Ishikawa (cell line): Measurements from ENCODE around the gene HADHA.

ENCODE experiments used
- CEBPB ChIP-seq: IDR thresholded peaks from 2 replicates; pipeline ENCODE4 v1.6.1; 2012
- CREB1 ChIP-seq: IDR thresholded peaks from 2 replicates; pipeline ENCODE4 v1.6.1; 2012; ENCODE audit warnings: low read depth
- EGR1 ChIP-seq: IDR thresholded peaks from 2 replicates; pipeline ENCODE4 v1.6.1; 2012
- EP300 ChIP-seq: IDR thresholded peaks from 2 replicates; pipeline ENCODE4 v1.6.1; 2012; ENCODE audit warnings: borderline replicate concordance
- FOXM1 ChIP-seq: IDR thresholded peaks from 2 replicates; pipeline ENCODE4 v1.6.1; 2012; ENCODE audit warnings: low read depth, borderline replicate concordance
- NFIC ChIP-seq: IDR thresholded peaks from 2 replicates; pipeline ENCODE4 v1.6.1; 2012
- RAD21 ChIP-seq: IDR thresholded peaks from 2 replicates; pipeline ENCODE4 v1.6.1; 2012; ENCODE audit warnings: low read depth
- REST ChIP-seq: IDR thresholded peaks from 2 replicates; pipeline ENCODE4 v1.6.1; 2012; ENCODE audit warnings: low read depth, mild to moderate bottlenecking
- TAF1 ChIP-seq: IDR thresholded peaks from 2 replicates; pipeline ENCODE4 v1.6.1; 2012; ENCODE audit warnings: low read depth, mild to moderate bottlenecking
- TCF12 ChIP-seq: IDR thresholded peaks from 2 replicates; pipeline ENCODE4 v1.6.1; 2012; ENCODE audit warnings: low read depth
- TEAD4 ChIP-seq: IDR thresholded peaks from 2 replicates; pipeline ENCODE4 v1.6.1; 2012
- YY1 ChIP-seq: IDR thresholded peaks from 2 replicates; pipeline ENCODE4 v1.6.1; 2012; ENCODE audit warnings: low read depth
- ZBTB7A ChIP-seq: IDR thresholded peaks from 2 replicates; pipeline ENCODE4 v1.6.1; 2012; ENCODE audit warnings: low read depth
- TF ChIP-seq, protein P1 (sequence below): IDR thresholded peaks from 2 replicates; pipeline ENCODE4 v1.6.1; 2012
- TF ChIP-seq, protein P2 (sequence below): IDR thresholded peaks from 2 replicates; pipeline ENCODE4 v1.6.1; 2012

The HADHA gene

DNA sequence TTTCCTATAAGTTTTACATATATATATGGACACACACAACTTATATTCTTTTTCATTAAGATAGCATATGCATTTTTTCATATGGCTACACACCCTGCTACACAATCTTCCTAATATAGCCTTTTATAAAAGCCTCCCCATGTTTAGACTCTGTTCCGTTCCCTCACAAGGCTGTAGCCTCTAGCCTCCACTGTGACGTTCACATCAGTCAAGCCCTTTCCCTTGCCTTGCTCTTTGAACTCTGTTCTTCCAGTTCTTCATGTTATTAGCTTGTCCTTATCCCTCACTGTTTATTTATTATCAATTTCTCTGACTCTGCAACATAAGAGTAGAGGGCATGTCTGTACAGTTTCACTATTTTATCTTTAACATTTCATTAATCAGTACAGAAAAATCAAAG is 39.2 kb upstream of the HADHA start:
- TF ChIP-seq CEBPB, result no peak
- TF ChIP-seq, protein P1, sequence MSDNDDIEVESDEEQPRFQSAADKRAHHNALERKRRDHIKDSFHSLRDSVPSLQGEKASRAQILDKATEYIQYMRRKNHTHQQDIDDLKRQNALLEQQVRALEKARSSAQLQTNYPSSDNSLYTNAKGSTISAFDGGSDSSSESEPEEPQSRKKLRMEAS, result no peak
- no peak for TF ChIP-seq NFIC

DNA sequence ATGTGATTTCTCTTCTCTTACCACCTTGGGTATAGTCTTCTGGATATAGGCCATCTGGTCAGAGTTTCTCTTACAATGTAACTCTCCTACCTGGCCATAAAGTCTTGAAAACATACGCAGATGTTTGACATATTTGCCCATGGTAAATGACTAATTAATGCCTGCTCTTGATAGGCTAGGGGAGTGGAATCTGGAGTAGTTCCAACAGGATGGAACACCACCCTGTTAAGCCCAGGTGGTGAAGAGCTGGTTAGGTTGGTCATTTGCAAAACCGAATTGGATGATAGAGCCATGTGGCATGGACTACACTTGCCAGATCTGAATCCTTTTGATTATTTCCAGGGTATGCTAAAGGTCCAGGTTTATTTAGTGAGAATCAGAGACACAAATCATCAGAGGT is 36.8 kb upstream of the HADHA start:
- no peak for TF ChIP-seq YY1
- no peak for TF ChIP-seq RAD21
- TF ChIP-seq CEBPB, result no peak
- no peak for TF ChIP-seq TAF1
- no peak for TF ChIP-seq TEAD4
- no peak for TF ChIP-seq CREB1
- TF ChIP-seq, protein P2, sequence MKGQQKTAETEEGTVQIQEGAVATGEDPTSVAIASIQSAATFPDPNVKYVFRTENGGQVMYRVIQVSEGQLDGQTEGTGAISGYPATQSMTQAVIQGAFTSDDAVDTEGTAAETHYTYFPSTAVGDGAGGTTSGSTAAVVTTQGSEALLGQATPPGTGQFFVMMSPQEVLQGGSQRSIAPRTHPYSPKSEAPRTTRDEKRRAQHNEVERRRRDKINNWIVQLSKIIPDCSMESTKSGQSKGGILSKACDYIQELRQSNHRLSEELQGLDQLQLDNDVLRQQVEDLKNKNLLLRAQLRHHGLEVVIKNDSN, result no peak
- TF ChIP-seq FOXM1, result no peak
- no peak for TF ChIP-seq ZBTB7A
- no peak for TF ChIP-seq TCF12
- no peak for TF ChIP-seq EP300
- TF ChIP-seq NFIC, result no peak
- TF ChIP-seq REST, result no peak
- TF ChIP-seq EGR1, result no peak

- no peak for TF ChIP-seq NFIC
- TF ChIP-seq CEBPB, result no peak
- TF ChIP-seq TCF12, result no peak
- no peak for TF ChIP-seq REST
- no peak for TF ChIP-seq CREB1
- no peak for TF ChIP-seq RAD21
- no peak for TF ChIP-seq EP300
- TF ChIP-seq, protein P1, result no peak
- TF ChIP-seq EGR1, result no peak
- no peak for TF ChIP-seq FOXM1
- TF ChIP-seq YY1, result no peak
- TF ChIP-seq TEAD4, result no peak
Measured at GRCh38 chr2:26279886-26280285, 35.5 kb upstream of the HADHA start.

DNA sequence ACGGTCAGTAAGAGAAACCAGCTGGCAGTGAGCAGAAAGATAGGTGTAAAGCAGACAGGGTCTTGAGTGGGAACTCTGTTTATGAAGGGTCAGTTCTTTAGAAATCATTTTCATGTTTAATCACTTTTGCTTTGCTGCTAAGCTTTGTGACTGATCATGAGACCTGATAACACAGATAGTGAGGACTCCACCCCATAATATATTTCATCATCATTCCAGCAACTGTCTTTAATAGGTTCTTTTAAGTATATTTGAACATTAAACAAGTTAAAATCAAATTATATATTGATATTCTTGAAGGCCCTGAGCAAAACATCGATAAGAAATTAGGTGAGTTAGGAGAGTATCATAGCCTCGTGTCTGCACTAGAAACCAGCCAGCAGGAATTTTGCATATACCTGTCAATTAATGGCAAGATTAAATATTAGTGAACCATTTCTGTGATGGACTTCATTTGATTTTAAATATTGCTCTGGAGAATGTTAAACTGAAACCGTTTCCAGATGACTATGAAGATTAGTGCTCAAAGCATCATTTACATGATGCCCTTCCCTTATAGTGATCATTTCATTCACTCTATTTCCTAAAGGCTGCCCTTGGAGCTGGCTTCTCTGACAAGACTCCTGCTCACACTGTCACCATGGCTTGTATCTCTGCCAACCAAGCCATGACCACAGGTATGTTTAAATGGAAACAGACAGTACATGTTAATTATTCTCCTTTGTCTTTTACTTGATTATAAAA is 32.2 kb upstream of the HADHA start:
- TF ChIP-seq TAF1, result no peak
- TF ChIP-seq, protein P1, result no peak
- no peak for TF ChIP-seq EP300
- TF ChIP-seq YY1, result no peak
- TF ChIP-seq EGR1, result no peak
- no peak for TF ChIP-seq RAD21
- no peak for TF ChIP-seq REST
- TF ChIP-seq FOXM1, result no peak
- no peak for TF ChIP-seq ZBTB7A
- no peak for TF ChIP-seq NFIC
- TF ChIP-seq TCF12, result no peak
- TF ChIP-seq CEBPB, result no peak
- TF ChIP-seq CREB1, result no peak
- no peak for TF ChIP-seq TEAD4
- TF ChIP-seq, protein P2, result no peak
